LNCaP clone FGC (cell line): ENCODE data around the gene CRYBG1.

Experiments
- DNase-seq: peaks from one replicate; pipeline ENCODE4 v3.0.0-alpha.2; 2011; ENCODE audit warnings: low read depth
- H3K4me3 ChIP-seq: 2 replicates; pipeline ENCODE4 v1.5.1; 2011; ENCODE audit warnings: mild to moderate bottlenecking, low read depth, low read length, control low read depth
- TF ChIP-seq, protein P1 (sequence below): IDR thresholded peaks from 2 replicates; pipeline ENCODE4 v1.5.1; 2012; ENCODE audit warnings: mild to moderate bottlenecking; ENCODE audit not compliant: control insufficient read depth, insufficient read depth; ENCODE audit errors: extremely low read depth

The CRYBG1 gene

DNA sequence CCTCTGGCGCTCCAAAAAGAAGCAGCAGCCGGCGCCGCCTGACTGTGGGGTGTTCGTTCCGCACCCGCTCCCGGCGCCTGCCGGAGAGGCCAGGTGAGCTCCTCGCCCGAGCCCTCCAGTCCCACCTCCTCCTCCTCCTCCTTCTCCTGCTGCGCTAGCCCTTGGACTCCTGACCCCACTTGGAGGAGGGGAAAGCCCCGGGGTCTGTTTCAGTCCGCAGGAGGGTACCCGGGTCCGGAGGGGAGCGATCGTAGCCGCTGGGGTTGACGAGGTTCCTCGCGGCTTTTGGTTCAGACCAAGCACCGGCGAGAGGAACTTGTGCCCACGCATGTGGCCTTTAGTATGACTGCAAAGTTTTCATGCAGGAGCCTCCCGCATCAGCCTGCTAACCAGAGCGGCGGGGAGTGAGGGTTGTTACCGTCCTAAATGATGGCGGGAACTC, 493 bp downstream of the CRYBG1 start:
- no peak for DNase-seq
- peak overlapping the region; percentile 46 for H3K4me3 ChIP-seq
- TF ChIP-seq, protein P1, sequence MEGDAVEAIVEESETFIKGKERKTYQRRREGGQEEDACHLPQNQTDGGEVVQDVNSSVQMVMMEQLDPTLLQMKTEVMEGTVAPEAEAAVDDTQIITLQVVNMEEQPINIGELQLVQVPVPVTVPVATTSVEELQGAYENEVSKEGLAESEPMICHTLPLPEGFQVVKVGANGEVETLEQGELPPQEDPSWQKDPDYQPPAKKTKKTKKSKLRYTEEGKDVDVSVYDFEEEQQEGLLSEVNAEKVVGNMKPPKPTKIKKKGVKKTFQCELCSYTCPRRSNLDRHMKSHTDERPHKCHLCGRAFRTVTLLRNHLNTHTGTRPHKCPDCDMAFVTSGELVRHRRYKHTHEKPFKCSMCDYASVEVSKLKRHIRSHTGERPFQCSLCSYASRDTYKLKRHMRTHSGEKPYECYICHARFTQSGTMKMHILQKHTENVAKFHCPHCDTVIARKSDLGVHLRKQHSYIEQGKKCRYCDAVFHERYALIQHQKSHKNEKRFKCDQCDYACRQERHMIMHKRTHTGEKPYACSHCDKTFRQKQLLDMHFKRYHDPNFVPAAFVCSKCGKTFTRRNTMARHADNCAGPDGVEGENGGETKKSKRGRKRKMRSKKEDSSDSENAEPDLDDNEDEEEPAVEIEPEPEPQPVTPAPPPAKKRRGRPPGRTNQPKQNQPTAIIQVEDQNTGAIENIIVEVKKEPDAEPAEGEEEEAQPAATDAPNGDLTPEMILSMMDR: no peak

DNA sequence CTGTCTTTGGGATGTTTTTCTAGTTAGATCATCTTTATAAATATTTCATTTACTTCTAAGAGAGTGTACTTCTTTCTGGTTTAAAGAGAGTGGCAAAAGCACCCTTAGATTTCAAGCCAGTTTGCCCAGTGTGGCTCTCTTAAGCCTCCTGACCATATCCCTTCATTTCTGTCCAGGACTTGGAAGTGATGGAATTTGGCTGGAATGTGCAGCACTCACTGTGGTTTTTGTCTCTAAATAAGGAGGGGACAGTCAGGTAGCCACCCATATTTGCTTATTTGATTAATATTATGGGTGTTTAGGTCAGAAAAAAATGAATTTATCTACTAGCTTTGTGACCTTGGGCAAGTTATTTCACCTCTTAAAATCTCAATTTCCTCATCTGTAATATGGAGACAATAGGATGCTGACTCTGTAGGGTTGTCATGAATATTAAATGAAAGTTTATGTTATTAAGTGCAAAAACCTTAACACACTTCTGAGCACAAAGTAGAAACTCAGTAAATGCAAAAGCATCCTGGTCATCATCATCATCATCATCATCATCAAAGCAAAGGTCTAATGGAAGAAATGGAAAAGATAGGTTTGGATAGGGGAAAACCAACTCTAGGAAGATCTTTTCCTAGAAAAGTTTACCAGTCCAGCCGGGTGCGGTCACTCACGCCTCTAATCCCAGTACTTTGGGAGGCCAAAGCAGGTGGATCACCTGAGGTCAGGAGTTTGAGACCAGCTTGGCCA, 3.1 kb downstream of the CRYBG1 start:
- no peak overlapping the region for H3K4me3 ChIP-seq
- TF ChIP-seq, protein P1: no peak
- no peak for DNase-seq

DNA sequence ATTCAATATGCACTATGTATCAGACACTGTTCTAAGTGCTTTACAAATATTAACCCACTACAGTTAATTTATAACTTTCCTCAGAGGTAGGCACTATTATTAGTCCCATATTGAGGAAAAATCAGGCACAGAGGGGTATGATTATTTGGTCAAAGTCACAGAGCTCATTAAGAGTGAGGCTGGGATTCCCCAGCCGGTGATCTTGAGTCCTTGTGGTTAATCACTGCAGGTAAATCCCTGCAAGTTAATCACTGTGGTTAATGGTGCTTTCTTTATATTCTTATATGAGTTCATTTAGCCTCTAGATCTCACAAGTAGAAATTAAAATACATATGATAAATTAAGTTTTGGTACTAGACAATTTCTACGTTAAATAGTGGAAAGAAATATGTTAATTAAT, 9.2 kb downstream of the CRYBG1 start:
- DNase-seq: no peak
- H3K4me3 ChIP-seq: no peak overlapping the region
- TF ChIP-seq, protein P1: no peak

DNA sequence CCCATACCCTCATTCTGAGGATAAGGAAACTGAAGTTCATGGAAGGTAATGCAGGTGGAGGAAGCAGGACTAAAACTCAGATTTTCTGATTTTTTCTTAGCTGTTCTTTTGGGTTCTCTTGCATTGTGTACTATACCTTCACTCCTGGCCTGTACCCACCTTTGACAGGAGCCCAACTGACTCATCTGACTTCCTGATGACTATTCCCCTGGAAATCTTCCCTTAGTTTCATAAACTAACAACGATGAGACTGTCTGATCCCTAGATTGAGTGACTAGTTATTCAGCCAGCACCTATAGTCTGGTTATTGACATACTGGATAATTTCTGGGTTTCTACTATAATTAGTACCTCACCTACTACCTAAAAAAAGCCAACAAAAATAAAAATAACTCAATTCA, 10.1 kb downstream of the CRYBG1 start:
- TF ChIP-seq, protein P1: no peak
- H3K4me3 ChIP-seq: no peak overlapping the region
- no peak for DNase-seq

DNA sequence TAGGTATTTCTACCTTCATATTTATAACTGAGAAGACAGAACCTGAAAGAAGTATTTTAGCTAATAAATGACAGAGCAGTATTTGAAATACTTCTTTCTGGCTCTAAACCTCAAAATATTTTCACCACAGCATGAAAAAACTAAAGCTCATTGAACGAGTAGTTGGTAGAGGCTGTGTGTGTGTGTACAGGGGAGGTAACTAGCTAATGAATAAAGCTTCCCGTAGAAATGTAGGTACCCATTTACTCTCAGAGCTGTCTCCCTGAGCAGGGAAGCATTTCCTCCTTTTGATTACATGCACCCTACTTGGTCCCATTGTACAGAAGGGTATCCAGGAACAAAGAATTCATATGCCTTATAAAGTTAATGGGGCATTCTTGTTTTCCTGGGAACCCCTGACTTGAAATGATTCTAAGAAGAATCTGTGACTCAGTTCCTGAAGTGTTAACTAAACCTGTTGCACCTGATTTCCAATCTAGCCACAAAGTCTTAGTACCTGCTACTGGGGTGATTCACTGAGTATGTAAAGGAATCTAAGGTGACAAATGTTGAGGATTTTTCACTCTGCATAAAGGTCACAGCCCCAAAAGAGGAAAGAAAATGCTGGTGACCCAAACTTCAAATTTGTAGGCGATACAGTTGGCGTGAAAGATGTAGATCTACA, 12.5 kb downstream of the CRYBG1 start:
- TF ChIP-seq, protein P1: no peak
- H3K4me3 ChIP-seq: no peak overlapping the region
- no peak for DNase-seq

DNA sequence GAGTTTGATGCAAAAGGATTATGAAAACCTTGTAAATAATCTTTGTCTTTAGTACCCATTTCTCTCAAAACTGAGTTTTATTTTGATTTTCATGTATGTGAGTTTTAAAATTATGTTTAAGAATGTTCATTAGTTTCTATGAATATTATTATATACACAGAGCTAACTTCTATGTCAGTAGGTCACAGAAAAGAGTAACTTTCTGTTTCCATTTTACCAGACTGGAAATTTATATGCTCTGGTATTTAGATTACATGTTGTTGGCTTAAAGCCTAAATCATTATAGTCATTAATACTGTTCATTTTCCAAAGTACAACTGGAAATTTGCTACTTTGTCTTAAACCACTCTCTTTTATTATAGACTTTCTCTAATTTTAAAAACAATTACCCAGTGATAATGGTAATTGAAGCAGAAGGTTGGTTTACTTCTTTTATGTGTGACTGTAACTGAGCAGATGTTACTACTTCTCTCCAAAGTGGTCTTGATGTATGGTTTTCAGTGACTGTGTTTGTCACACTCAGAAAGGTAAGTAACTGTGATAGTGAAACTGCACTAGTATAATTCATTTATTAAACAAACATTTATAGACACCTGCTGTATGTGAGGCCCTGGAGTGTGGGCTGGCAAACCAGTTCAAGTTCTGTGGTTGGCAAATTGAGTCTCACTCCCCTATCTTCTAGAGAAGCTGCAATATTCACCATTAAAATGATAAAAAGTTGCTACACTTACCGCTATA, 13.2 kb downstream of the CRYBG1 start:
- H3K4me3 ChIP-seq: no peak overlapping the region
- DNase-seq: no peak
- TF ChIP-seq, protein P1: no peak
